ENCODE data around the gene TMEM101. TPM values are rescaled to one million over a fixed set of nuclear protein-coding genes. Genes with fewer than 3 reads are reported as not detected.

The TMEM101 gene
- polyA plus RNA-seq, 1 of the 3 experiments (the other 2 are of a cell fraction), result 62.9 TPM

- POLR2A ChIA-PET, result no interaction called here
- no peaks in the 10 kb centered on the region for H4K20me1 ChIP-seq (ENCODE audit: insufficient read depth)
- H3K4me3 ChIP-seq (ENCODE audit: low read depth in 2 of 2, low read length in 1 of 2), result no peak overlapping the region
- TF ChIP-seq TEAD4 (IDR thresholded peaks at IDR 0.05; ENCODE audit: borderline replicate concordance, insufficient read depth) (no peak), SMC3 (IDR thresholded peaks at IDR 0.05; ENCODE audit: low read depth, low read length) (no peak), GATA2 (CRISPR knock-in tag; IDR thresholded peaks at IDR 0.05) (peak; percentile 52; the same call in 1 of the 2 replicates), EP300 (IDR thresholded peaks at IDR 0.05; ENCODE audit: borderline replicate concordance in 1 of 2, low read depth in 1 of 2, low read length in 1 of 2) (peak in 1 of 2 experiments; percentile 38; a peak in 1 of 4 replicates), MAX (IDR thresholded peaks at IDR 0.05; ENCODE audit: low read depth) (no peak), GABPA (IDR thresholded peaks at IDR 0.05; ENCODE audit: low read depth) (no peak)
- TF ChIP-seq, protein P1, sequence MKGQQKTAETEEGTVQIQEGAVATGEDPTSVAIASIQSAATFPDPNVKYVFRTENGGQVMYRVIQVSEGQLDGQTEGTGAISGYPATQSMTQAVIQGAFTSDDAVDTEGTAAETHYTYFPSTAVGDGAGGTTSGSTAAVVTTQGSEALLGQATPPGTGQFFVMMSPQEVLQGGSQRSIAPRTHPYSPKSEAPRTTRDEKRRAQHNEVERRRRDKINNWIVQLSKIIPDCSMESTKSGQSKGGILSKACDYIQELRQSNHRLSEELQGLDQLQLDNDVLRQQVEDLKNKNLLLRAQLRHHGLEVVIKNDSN (IDR thresholded peaks at IDR 0.05; ENCODE audit: borderline replicate concordance, low read depth), result no peak
- no peaks in the 10 kb centered on the region for H3K9me3 ChIP-seq
- peaks cover 13% of the 10 kb centered on the region; the same call in 1 of the 2 replicates for H3K27me3 ChIP-seq (ENCODE audit: insufficient read depth)
- peak; percentile 71 for DNase-seq
- H3K4me2 ChIP-seq, result peak overlapping the region; percentile 74
- CTCF ChIA-PET, result interaction anchor here (0.6 to 5.3 kb wide), 13 partner anchors 10 to 1233 kb away, joined by 3 to 52 read pairs (median 5); partner anchors contain the start of genes PPY and TMEM101
- H3K9ac ChIP-seq, result no peak overlapping the region
- peaks cover 0 to 14% of the 10 kb centered on the region in 2 experiments; a peak in 1 of 4 replicates for H3K4me1 ChIP-seq (ENCODE audit: control insufficient read depth in 1 of 2, insufficient read depth in 2 of 2, low read depth in 1 of 2, low read length in 1 of 2)
- no peaks in the 10 kb centered on the region for H3K9me2 ChIP-seq
- no peak overlapping the region for H3K27ac ChIP-seq (ENCODE audit: low read depth in 2 of 2, low read length in 1 of 2)
- no peaks in the 10 kb centered on the region for H3K79me2 ChIP-seq (ENCODE audit: insufficient read depth)
- H3K36me3 ChIP-seq (replicated peaks in 1 of 2; ENCODE audit: control insufficient read depth in 1 of 2, insufficient read depth in 2 of 2, low read length in 1 of 2), result no peaks in the 10 kb centered on the region
- H2AFZ ChIP-seq (ENCODE audit: low read depth), result peak overlapping the region; percentile 68; the same call in 1 of the 2 replicates
- 67% methylated on average over 8 of the region's 8 CpGs for WGBS (ENCODE audit: low lambda C conversion rate)
- no peaks in the 10 kb centered on the region for H3F3A ChIP-seq (replicated peaks; ENCODE audit: insufficient read depth)
These were observed 30.2 kb downstream of the TMEM101 start for GRCh38 chr17:43984521-43984920.

DNA sequence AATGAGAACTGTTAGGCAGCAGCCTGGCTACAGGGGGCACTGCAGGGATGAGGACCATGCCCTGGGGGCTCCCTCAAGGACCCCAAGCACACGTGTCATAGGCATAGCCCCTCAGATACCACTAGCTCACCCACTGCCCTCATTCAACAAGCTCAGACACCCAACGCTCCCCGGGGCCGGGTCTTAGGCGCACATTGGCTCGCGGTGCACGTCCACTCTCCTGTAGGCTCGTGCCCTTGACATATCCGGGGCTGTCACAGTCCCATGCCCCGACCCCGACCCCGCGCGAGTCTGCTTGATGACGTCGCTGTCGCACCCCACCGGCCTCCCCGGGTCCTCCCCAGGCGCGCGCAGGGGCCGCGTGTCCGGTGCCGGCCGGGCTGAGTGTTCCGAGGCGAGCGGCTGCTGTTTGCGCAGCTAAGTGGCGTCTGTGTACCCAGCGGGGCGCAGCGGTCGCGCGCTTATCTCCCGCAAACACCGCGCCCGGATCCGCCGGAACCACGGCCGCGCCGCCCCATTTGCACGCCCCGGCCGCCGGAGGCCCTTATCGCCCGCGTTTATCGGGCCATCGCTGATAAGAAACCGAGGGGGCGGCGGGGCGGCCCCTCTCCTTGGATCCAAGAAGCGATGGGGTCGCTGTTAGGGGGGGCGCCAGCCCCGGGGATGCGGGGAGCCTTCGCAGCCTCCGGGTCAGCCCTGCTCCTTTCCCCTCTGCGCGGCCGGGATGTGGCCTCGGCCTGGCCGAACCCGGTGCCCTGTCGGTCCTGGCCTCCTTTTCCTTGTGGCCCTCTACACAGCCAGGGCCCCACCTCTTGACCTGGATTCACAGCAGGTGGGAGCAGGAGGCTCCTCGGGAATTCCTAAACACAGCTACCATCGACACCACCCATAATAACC lies 31.0 kb downstream of the TMEM101 start:
- ChIA-PET POLR2A (interaction anchor here (0.6 kb wide), 1 partner anchor 82 kb away, joined by 3 read pairs; the partner anchor contains the start of gene LSM12), CTCF (interaction anchor here (0.6 to 5.3 kb wide), 25 partner anchors 9 to 1232 kb away, joined by 3 to 52 read pairs (median 4); partner anchors contain the start of genes PPY and TMEM101)
- H3F3A ChIP-seq (replicated peaks; ENCODE audit: insufficient read depth), result no peaks in the 10 kb centered on the region
- H3K79me2 ChIP-seq (ENCODE audit: insufficient read depth), result no peaks in the 10 kb centered on the region
- H3K4me1 ChIP-seq (ENCODE audit: control insufficient read depth in 1 of 2, insufficient read depth in 2 of 2, low read depth in 1 of 2, low read length in 1 of 2), result peaks cover 0 to 14% of the 10 kb centered on the region in 2 experiments; a peak in 1 of 4 replicates
- no peaks in the 10 kb centered on the region for H4K20me1 ChIP-seq (ENCODE audit: insufficient read depth)
- H2AFZ ChIP-seq (ENCODE audit: low read depth), result peak overlapping the region; percentile 68; the same call in 1 of the 2 replicates
- no peak for TF ChIP-seq SMC3 (IDR thresholded peaks at IDR 0.05; ENCODE audit: low read depth, low read length)
- TF ChIP-seq GATA2 (CRISPR knock-in tag; IDR thresholded peaks at IDR 0.05), result peak; percentile 77
- TF ChIP-seq, protein P2, sequence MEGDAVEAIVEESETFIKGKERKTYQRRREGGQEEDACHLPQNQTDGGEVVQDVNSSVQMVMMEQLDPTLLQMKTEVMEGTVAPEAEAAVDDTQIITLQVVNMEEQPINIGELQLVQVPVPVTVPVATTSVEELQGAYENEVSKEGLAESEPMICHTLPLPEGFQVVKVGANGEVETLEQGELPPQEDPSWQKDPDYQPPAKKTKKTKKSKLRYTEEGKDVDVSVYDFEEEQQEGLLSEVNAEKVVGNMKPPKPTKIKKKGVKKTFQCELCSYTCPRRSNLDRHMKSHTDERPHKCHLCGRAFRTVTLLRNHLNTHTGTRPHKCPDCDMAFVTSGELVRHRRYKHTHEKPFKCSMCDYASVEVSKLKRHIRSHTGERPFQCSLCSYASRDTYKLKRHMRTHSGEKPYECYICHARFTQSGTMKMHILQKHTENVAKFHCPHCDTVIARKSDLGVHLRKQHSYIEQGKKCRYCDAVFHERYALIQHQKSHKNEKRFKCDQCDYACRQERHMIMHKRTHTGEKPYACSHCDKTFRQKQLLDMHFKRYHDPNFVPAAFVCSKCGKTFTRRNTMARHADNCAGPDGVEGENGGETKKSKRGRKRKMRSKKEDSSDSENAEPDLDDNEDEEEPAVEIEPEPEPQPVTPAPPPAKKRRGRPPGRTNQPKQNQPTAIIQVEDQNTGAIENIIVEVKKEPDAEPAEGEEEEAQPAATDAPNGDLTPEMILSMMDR (IDR thresholded peaks at IDR 0.05), result peak; percentile 39; the same call in 1 of the 2 replicates
- TF ChIP-seq MXI1 (IDR thresholded peaks at IDR 0.05; ENCODE audit: low read depth, low read length), result no peak
- H3K4me3 ChIP-seq (ENCODE audit: low read depth in 2 of 2, low read length in 1 of 2), result peak overlapping the region; percentile 41 to 54
- H3K27me3 ChIP-seq (ENCODE audit: insufficient read depth), result peaks cover 14% of the 10 kb centered on the region; the same call in 1 of the 2 replicates
- H3K9me3 ChIP-seq, result no peaks in the 10 kb centered on the region
- peak; percentile 72 for DNase-seq
- H3K9me2 ChIP-seq, result no peaks in the 10 kb centered on the region
- H3K36me3 ChIP-seq (replicated peaks in 1 of 2; ENCODE audit: control insufficient read depth in 1 of 2, insufficient read depth in 2 of 2, low read length in 1 of 2), result no peaks in the 10 kb centered on the region
- no peak overlapping the region for H3K27ac ChIP-seq (ENCODE audit: low read depth in 2 of 2, low read length in 1 of 2)
- peak overlapping the region; percentile 74 for H3K4me2 ChIP-seq
- no peak overlapping the region for H3K9ac ChIP-seq
- WGBS (ENCODE audit: low lambda C conversion rate), result 13% methylated on average over 33 of the region's 78 CpGs

All from SK-N-SH (cell line).